ENCODE results near the gene SBK3.
"Not testable (repeated sequence)": the region's sequence is repeated elsewhere in the genome, so short reads cannot be mapped to it uniquely, and the experiment has no call there.

SBK3 gene

DNA sequence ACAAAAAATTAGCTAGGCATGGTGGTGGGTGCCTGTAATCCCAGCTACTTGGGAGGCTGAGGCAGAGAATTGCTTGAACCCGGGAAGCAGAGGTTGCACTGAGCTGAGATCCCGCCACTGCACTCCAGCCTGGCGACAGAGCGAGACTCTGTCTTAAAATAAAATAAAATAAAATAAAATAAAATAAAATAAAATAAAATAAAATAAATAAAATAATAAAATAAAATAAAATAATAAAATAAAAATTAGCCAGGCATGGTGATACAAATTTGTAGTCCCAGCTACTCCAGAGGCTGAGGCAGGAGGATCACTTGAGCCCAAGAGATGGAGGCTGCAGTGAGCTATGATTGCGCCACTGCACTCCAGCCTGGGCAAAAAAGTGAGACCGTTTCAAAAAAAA lies 28.6 kb upstream of the SBK3 start:
- not testable (repeated sequence) for DNase-seq

GRCh38 chr19:55569477-55569876 lies 24.1 kb upstream of the SBK3 start:
- not testable (repeated sequence) for DNase-seq

DNA sequence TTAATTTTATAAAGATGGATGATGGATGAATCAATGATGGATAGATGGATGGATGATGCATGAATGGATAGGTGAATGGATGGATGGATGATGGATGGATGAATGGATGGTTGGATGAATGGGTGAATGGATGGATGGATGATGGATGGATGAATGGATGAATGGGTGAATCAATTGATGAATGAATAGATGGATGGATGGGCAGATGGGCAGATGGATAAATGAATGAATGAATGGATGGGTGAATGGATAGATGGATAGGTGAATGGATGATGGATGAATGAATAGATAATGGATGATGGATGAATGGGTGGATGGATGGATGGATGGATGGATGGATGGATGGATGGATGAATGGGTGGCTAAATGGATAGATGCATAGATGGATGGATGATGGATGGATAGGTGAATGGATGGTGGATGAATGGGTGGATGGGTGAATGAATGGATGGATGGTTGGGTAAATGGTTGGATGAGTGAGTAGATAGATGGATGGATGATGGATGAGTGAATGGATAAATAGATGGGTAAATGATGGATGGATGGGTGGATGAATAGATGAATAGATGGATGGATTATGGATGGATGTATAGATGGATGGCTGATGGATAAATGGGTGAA lies 22.5 kb upstream of the SBK3 start:
- DNase-seq: no peak

GRCh38 chr19:55566823-55567222 lies 21.5 kb upstream of the SBK3 start:
- DNase-seq: no peak

- DNase-seq: no peak
Observed at GRCh38 chr19:55563261-55563690, 17.9 kb upstream of the SBK3 start.

GRCh38 chr19:55559684-55560083 lies 14.3 kb upstream of the SBK3 start:
- DNase-seq: no peak

- DNase-seq: no peak
Observed at GRCh38 chr19:55554741-55555152, 9.4 kb upstream of the SBK3 start.

DNA sequence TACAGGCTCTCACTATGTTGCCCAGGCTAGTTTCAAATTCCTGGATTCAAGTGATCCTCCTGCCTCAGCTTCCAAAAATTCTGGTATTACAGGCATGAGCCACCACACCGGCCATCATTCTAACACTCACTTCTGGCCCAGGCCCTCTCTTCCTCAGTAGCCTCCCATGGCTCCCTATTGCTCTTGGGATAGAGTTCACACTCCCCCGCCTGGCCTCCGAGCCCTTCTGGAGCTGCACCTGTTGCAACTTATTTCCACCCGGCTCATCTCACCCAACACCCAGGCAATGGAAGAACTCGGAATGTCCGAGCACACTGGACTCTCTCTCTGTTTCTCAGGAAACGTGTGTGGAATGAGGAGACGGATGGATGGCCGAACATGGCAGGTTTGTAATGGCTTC lies 9.0 kb upstream of the SBK3 start:
- DNase-seq: no peak

GRCh38 chr19:55553217-55554182 lies 8.2 kb upstream of the SBK3 start:
- no peak for DNase-seq

DNA sequence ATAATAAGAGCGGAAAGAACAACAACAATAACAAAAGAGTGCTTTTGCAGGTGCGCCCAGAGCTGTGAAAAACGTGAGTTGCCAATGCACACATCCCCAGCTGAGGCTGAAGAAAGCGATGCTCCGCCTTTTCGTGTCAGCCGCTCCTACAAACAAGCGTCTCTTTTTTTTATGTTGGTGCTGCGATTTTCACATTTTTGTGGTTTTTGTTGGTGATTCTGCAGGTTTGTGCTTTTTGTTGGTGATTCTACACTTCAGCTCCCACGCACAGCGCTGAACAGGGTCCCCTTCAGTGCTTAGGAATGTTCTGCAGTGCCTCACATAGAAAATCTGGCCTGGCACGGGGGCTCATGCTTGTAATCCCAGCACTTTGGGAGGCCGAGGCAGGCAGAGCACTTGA lies 7.3 kb upstream of the SBK3 start:
- no peak for DNase-seq

DNA sequence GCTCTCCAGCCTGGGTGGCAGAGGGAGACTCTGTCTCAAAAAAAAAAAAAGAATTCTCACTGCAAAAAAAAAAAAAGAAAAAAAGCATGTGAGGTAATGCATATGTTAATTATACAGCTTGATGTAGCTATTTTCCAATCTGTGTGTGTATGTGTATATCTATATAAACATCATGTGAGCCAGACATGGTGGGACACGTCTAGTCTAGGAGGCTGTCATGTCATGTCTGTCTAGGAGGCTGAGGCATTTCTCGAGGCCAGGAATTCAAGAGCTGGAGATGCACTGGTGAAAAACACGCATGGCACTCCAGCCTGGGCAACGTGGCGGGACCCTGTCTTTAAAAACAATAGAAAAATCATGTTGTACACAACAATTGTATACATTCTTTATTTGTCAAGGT lies 6.9 kb upstream of the SBK3 start:
- DNase-seq: no peak

DNA sequence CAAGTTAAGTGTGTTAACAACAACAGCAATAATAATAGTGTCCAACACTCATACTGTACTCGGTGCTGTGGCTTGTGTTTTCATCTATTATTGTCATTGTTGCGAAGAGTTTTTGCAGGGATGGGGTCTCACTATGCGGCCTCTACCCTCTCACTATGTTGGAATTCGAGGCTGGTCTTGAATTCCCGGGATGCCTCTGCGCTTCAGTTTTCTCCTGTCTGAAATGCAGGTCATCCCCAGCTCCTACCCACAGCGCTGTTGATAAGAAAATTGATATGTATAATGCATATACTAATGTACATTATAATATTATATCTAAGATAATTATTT lies 4.9 kb upstream of the SBK3 start:
- DNase-seq: no peak

- no peak for DNase-seq
Observed at GRCh38 chr19:55549500-55550320, 4.4 kb upstream of the SBK3 start.

GRCh38 chr19:55546822-55547614 lies 1.7 kb upstream of the SBK3 start:
- DNase-seq: peak; percentile 6

DNA sequence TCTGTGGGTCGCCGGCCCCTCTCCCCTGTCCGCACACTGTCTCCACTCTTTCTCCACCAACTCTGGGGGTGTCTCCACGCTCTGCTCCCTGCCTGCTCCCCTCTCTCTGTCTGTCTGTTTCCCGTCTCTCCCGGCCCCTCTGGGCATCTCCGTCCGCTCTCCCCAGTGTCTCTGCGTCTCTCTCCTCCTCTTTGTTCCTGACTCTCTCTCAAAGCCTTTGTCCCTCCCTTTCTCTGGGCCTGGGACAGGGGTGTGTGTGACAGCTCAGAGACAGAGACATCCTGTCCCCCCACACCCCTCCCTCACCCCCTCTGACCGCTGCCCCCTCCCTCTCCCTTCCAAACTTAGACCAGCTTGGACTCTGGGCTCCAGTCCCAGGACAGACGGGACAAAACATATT lies 668 bp upstream of the SBK3 start:
- no peak for DNase-seq

DNA sequence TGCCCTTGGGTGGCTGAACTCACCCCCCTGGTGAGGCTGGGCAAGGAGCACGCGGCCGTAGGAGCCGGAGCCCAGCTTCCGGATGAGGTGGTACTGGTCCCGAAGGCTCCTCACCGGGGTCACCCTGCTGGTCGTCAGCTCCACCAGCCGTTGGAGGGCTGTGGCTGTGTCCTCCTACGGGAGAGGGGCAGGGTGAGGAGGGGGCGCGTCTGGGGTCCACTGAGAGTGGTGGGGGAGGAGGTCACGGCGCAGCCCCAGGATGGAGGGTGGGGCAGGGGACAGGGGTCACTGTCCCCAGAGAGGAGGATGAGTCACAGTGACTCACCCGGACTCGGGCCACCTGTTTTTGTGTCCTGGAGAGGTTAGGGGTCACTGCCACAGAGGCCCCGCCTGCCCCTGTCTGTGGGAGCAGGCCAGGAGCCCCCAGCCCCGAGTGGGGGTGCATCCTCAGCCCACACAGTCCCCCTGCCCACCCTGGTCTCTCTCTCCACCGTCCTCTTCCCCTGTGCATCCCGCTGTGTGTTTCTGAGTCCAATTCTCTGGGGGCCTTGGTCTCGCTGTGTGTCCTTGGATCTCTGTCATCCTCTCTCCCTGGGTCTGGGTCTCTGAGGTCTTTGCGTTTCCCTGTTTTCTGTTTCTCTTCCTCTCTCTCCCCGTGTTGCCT lies 435 bp downstream of the SBK3 start:
- DNase-seq: no peak

GRCh38 chr19:55544014-55544413 lies 1.3 kb downstream of the SBK3 start:
- DNase-seq: no peak

- DNase-seq: no peak
Observed at GRCh38 chr19:55543567-55543966, 1.8 kb downstream of the SBK3 start.

DNA sequence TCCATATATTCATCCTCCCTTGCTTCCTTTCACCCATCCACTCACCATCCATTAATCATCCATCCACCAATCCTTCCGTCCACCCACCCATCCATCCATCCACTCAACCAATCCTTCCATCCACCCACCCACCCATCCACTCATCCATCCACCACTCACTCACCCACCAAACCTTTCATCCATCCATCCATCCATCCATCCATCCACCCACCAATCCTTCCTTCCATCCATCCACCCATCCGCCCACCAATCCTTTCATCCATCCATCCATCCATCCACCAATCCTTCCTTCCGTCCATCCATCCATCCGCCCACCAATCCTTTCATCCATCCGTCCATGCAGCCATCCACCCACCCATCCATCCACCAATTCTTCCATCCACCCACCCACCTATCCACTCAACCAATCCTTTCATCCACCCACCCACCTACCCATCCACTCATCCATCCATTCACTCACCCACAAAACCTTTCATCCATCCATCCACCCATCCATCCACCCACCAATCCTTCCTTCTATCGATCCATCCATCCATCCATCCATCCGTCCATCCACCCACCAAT lies 3.0 kb downstream of the SBK3 start:
- DNase-seq: no peak

DNA sequence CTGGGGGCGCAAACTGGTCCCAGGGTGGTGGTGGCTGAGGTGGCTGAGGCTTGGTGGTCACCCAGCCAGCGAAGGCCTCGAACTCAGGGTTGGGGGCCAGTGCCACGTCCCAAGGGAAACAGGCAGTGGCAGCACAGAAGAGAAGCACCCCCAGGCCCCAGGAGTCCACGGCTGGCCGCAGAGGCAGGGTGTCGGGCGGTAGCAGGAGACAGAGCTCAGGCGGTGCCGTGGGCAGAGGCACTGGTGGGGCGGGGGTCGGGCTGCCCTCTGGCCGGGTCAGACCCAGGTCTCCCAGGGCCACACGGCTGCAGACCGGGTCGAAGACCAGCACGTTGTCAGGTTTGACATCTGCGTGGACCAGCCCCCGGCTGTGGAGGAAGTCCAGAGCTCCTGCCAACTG lies 4.3 kb downstream of the SBK3 start:
- DNase-seq: no peak

DNA sequence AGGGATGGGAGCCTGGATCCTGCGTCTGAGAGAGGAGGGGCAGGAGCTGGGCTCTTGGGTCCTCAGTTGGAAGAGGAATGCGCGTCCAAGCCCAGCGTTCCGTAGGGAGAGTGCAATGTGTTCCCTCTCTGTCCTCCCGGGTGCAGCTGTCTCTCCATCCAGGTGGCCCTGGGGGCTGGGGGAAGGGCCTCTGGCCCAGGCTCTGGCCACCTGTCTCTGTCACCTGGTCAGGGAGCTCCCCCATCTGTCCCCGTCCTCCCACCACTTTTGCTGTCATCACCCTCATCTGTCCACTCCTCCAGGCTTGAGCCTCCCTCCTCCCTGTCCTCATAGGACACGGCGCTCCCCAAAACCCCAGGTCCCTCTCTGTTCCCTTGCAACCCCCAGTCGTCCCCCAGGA lies 4.7 kb downstream of the SBK3 start:
- DNase-seq: no peak

Data from stimulated activated CD4-positive, alpha-beta T cell treated with anti-CD3 and anti-CD28 coated beads, Interleukin-15, amount 100 ng/mL, for 24 hours (primary cell).